Measurements from ENCODE around the gene ADPGK. TPM values are rescaled to one million over a fixed set of nuclear protein-coding genes. Genes with fewer than 3 reads are reported as not detected.

The ADPGK gene
- total and polyA plus RNA-seq, 8 donors, result 11.9 to 338 (median 69.7) TPM

DNA sequence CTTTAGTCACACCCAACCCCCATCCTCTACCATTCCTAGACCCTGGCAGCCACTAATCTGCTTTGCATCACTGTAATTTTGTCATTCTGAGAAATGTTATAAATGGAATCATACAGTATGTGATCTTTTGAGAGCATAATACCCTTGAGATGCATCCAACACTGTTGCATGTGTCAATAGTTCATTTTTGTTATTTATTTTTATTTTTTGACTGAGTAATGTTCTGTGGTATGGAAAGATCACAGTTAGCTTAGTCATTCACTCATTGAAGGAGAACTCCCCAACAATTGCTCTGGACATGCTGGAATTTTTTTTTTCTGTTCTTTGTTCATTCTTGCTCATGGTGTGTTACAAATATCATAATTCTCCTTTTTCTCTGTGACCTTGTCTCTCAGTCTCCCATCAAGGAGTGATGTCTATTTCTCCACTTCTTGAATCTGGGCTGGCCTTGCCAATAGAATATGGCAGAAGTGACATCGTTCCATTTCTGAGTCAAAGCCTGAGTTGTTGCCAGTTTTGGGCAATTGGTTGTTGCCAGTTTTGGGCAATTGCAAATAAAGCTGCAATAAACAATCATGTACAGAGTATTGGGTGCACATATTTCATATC lies 6.8 kb upstream of the ADPGK start:
- Histone ChIP-seq H3K9me3 (no peaks in the 10 kb centered on the region), H3K36me3 (no peaks in the 10 kb centered on the region), H3K27ac (no peak overlapping the region), H3K4me3 (no peak overlapping the region), H3K4me1 (no peaks in the 10 kb centered on the region), H3K27me3 (peaks cover 0 to 3% (median 0%) of the 10 kb centered on the region in 3 donors)
- TF ChIP-seq, protein P1, sequence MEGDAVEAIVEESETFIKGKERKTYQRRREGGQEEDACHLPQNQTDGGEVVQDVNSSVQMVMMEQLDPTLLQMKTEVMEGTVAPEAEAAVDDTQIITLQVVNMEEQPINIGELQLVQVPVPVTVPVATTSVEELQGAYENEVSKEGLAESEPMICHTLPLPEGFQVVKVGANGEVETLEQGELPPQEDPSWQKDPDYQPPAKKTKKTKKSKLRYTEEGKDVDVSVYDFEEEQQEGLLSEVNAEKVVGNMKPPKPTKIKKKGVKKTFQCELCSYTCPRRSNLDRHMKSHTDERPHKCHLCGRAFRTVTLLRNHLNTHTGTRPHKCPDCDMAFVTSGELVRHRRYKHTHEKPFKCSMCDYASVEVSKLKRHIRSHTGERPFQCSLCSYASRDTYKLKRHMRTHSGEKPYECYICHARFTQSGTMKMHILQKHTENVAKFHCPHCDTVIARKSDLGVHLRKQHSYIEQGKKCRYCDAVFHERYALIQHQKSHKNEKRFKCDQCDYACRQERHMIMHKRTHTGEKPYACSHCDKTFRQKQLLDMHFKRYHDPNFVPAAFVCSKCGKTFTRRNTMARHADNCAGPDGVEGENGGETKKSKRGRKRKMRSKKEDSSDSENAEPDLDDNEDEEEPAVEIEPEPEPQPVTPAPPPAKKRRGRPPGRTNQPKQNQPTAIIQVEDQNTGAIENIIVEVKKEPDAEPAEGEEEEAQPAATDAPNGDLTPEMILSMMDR (IDR thresholded peaks at IDR 0.05), result no peak
- no peak for TF ChIP-seq POLR2A (IDR thresholded peaks at IDR 0.05)
- TF ChIP-seq EP300 (IDR thresholded peaks at IDR 0.05), result no peak
- no peak for TF ChIP-seq POLR2AphosphoS5 (IDR thresholded peaks at IDR 0.05)
- intact Hi-C loops (cut with DNase I; ENCODE audit: low total_unique reads), result loop anchor here (5.0 kb wide), 1 partner anchor 292 kb away; no protein-coding TSS in a partner anchor
- no peak for DNase-seq
- 35 to 89% (median 79%) methylated on average over 1 of the region's 1 CpG for WGBS, 5 donors

- Histone ChIP-seq H3K36me3 (no peaks in the 10 kb centered on the region), H3K9me3 (no peaks in the 10 kb centered on the region), H3K4me1 (peaks cover 7 to 14% (median 13%) of the 10 kb centered on the region in 4 donors), H3K4me3 (no peak overlapping the region), H3K27ac (no peak overlapping the region), H3K27me3 (no peaks in the 10 kb centered on the region)
- no peak for DNase-seq
- intact Hi-C loops (cut with DNase I; ENCODE audit: low total_unique reads), result no loop called here
- TF ChIP-seq POLR2A (IDR thresholded peaks at IDR 0.05), result no peak
- TF ChIP-seq, protein P1 (IDR thresholded peaks at IDR 0.05), result no peak
- no peak for TF ChIP-seq POLR2AphosphoS5 (IDR thresholded peaks at IDR 0.05)
- TF ChIP-seq EP300 (IDR thresholded peaks at IDR 0.05), result no peak
- 83 to 95% (median 87%) methylated on average over 1 of the region's 1 CpG for WGBS, 5 donors
Observed at GRCh38 chr15:72787526-72787925, 4.0 kb upstream of the ADPGK start.

DNA sequence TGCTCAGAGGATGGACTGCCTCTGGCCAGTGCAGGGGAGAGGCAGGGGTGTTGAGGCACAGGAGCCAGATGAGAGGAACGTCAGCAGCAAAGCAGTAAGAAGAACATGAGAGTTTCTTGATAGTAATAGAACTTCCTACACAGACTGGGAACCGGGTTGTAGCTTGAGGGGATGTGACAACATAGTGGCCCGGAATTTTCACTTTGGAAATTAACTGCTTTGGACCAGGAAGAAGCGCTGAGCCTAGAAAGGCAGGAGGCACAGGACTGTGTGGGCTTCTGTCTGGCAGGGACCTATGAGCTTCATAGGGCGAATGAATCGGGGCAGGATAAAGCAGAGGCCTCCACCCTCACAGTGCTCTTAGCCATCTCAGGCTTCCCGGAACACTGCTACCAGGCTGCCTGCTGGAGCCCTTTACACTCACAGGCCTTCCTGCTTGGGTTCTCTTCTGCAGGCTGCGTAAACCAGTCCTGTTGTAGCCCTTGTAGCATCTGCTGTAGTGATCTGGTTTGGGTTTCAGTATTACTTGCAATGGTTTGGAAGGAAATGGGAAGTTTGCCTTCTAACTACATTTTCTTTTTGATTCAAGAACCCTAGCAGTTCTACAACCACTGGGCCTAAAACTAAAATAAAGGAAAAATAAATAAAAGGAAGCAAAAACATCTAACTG lies 3.3 kb upstream of the ADPGK start:
- no peak for TF ChIP-seq POLR2A (IDR thresholded peaks at IDR 0.05)
- Histone ChIP-seq H3K4me1 (peaks cover 14 to 21% (median 20%) of the 10 kb centered on the region in 4 donors), H3K9me3 (no peaks in the 10 kb centered on the region), H3K4me3 (no peak overlapping the region), H3K27ac (peak overlapping the region in 1 of 5 donors; percentile 96), H3K27me3 (no peaks in the 10 kb centered on the region), H3K36me3 (no peaks in the 10 kb centered on the region)
- 76 to 90% (median 86%) methylated on average over 8 of the region's 8 CpGs for WGBS, 5 donors
- no peak for DNase-seq
- intact Hi-C loops (cut with DNase I; ENCODE audit: low total_unique reads), result no loop called here

DNA sequence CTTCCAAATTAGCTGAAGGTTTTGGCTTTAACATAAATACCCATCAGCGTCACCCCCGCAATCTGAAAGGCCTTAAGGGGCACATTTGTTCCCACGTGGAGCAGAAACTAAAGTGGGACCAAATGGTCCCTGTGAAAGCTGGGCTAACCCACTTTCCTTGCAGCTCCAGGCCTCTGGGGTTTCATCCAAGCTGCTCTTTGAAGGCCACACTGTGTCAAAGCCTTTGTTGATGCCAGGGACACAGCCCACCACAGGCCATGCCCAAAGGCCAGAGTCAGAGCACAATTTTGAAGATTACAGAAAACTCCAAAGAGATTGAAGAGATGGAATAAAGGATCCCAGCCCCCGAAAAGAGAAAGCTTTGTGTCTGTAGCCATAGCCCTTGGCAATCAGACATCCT lies 2.7 kb upstream of the ADPGK start:
- Histone ChIP-seq H3K36me3 (no peaks in the 10 kb centered on the region), H3K27me3 (no peaks in the 10 kb centered on the region), H3K9me3 (no peaks in the 10 kb centered on the region), H3K4me1 (peaks cover 17 to 27% (median 26%) of the 10 kb centered on the region in 4 donors), H3K4me3 (no peak overlapping the region), H3K27ac (peak overlapping the region in 2 of 5 donors; percentile 11 to 96)
- WGBS, 5 donors, result 83 to 94% (median 90%) methylated on average over 4 of the region's 4 CpGs
- DNase-seq, result no peak
- intact Hi-C loops (cut with DNase I; ENCODE audit: low total_unique reads), result no loop called here
- TF ChIP-seq POLR2A (IDR thresholded peaks at IDR 0.05) (no peak), POLR2AphosphoS5 (IDR thresholded peaks at IDR 0.05) (no peak), EP300 (IDR thresholded peaks at IDR 0.05) (no peak)
- TF ChIP-seq, protein P1 (IDR thresholded peaks at IDR 0.05), result no peak

- WGBS, 5 donors, result 83 to 98% (median 89%) methylated on average over 2 of the region's 2 CpGs
- TF ChIP-seq POLR2A (IDR thresholded peaks at IDR 0.05), result no peak
- no peak for TF ChIP-seq POLR2AphosphoS5 (IDR thresholded peaks at IDR 0.05)
- no peak for TF ChIP-seq EP300 (IDR thresholded peaks at IDR 0.05)
- TF ChIP-seq, protein P1 (IDR thresholded peaks at IDR 0.05), result no peak
- Histone ChIP-seq H3K9me3 (no peaks in the 10 kb centered on the region), H3K27me3 (no peaks in the 10 kb centered on the region), H3K36me3 (no peaks in the 10 kb centered on the region), H3K27ac (peak overlapping the region in 3 of 5 donors; percentile 0 to 96 (median 11)), H3K4me1 (peaks cover 17 to 31% (median 30%) of the 10 kb centered on the region in 4 donors), H3K4me3 (no peak overlapping the region)
- intact Hi-C loops (cut with DNase I; ENCODE audit: low total_unique reads), result no loop called here
- no peak for DNase-seq
Observed at GRCh38 chr15:72785841-72786240, 2.3 kb upstream of the ADPGK start.
